ENCODE data around the gene VPS13D.
"Not testable (repeated sequence)": the region's sequence is repeated elsewhere in the genome, so short reads cannot be mapped to it uniquely, and the experiment has no call there.

The VPS13D gene

DNA sequence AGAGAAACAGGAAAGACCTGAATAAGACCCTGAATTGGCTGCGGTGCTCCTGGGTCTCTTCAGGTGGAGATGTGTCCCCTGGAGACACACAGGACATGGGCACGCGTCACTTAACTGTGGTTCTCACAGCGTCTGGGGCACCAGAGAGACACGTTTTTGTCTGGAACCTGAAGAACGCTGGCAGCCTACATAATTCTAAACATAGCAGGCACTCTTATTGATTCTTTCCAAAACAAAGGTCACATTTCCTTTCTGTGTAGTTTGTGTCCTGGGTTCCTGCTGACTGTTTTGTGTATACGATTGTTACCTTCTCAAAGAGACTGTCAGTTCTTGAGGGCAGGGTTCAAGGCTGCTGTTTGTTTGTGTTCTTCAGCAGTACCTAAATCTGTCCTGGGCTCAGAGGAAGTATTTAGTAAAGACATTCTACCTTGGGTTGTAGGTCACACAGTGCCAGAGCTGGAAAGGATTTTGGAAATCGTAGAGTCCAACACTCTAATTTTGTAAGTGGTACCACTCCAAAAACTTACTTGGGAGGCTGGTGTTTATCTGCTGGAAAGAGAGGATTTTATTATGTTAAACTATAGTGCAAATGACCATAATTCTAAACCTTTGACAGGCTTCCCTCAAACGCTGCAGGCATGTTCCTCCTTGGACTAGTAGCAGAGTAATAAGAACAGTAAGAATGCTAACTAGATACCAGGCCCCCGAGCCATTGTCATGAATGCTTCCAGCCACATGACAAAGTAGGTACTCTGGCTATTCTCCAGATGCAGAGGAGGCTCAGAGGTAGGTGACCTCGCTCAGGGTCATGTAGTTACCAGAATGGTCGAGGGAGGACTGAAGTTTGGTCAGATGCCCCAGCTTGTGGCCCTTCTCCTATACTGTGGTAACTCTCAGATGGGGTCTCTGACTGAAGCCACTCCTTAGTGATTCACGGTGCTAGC is 223.8 kb downstream of the VPS13D start:
- H3K4me1 ChIP-seq (ENCODE audit: low read length): peaks cover 16% of the 10 kb centered on the region
- H3K9ac ChIP-seq (ENCODE audit: low read length): no peak overlapping the region
- no peak overlapping the region for H3K4me2 ChIP-seq (ENCODE audit: low read depth, low read length)

GRCh38 chr1:12454406-12455391 is 224.9 kb downstream of the VPS13D start:
- Histone ChIP-seq H3K9me3 (replicated peaks; ENCODE audit: insufficient read depth, low read length) (no peaks in the 10 kb centered on the region), H3K4me2 (ENCODE audit: low read depth, low read length) (no peak overlapping the region), H4K20me1 (ENCODE audit: insufficient read depth, low read length) (0 out of 2 replicates have a peak, but pooled peaks cover under 1% of the 10 kb centered on the region), H3K27me3 (replicated peaks; ENCODE audit: insufficient read depth, low read length) (no peaks in the 10 kb centered on the region), H3K9me2 (replicated peaks; ENCODE audit: insufficient read depth, low read length) (no peaks in the 10 kb centered on the region), H3K79me2 (ENCODE audit: low read length) (no peaks in the 10 kb centered on the region), H3K4me3 (ENCODE audit: low read length) (no peak overlapping the region), H3K4me1 (ENCODE audit: low read length) (peaks cover 8% of the 10 kb centered on the region), H2AFZ (ENCODE audit: low read length) (no peak overlapping the region), H3K36me3 (replicated peaks; ENCODE audit: insufficient read depth, low read length) (no peaks in the 10 kb centered on the region), H3K27ac (ENCODE audit: low read length) (no peak overlapping the region), H3K9ac (ENCODE audit: low read length) (no peak overlapping the region), H3F3A (ENCODE audit: insufficient read depth, low read length) (peaks cover 6% of the 10 kb centered on the region)
- DNase-seq: no peak
- TF ChIP-seq EZH2 (optimal IDR thresholded peaks at IDR 0.05; ENCODE audit: low read depth, low read length) (no peak), CTCF (IDR thresholded peaks at IDR 0.05; ENCODE audit: low read length) (no peak), EZH2phosphoT487 (IDR thresholded peaks at IDR 0.05; ENCODE audit: low read length) (no peak)

More for the DNA sequence above, 223.8 kb downstream of the VPS13D start:
- no peak overlapping the region for H2AFZ ChIP-seq (ENCODE audit: low read length)
- H3K79me2 ChIP-seq (ENCODE audit: low read length): no peaks in the 10 kb centered on the region
- no peak overlapping the region for H3K4me3 ChIP-seq (ENCODE audit: low read length)
- H4K20me1 ChIP-seq (ENCODE audit: insufficient read depth, low read length): peaks cover 2% of the 10 kb centered on the region; the same call in 1 of the 2 replicates
- no peak for DNase-seq
- no peaks in the 10 kb centered on the region for H3K9me3 ChIP-seq (replicated peaks; ENCODE audit: insufficient read depth, low read length)
- TF ChIP-seq EZH2 (optimal IDR thresholded peaks at IDR 0.05; ENCODE audit: low read depth, low read length) (no peak), EZH2phosphoT487 (IDR thresholded peaks at IDR 0.05; ENCODE audit: low read length) (no peak), CTCF (IDR thresholded peaks at IDR 0.05; ENCODE audit: low read length) (no peak)
- H3K36me3 ChIP-seq (replicated peaks; ENCODE audit: insufficient read depth, low read length): no peaks in the 10 kb centered on the region
- H3K27ac ChIP-seq (ENCODE audit: low read length): no peak overlapping the region
- H3K27me3 ChIP-seq (replicated peaks; ENCODE audit: insufficient read depth, low read length): no peaks in the 10 kb centered on the region
- peaks cover 16% of the 10 kb centered on the region for H3F3A ChIP-seq (ENCODE audit: insufficient read depth, low read length)
- no peaks in the 10 kb centered on the region for H3K9me2 ChIP-seq (replicated peaks; ENCODE audit: insufficient read depth, low read length)

DNA sequence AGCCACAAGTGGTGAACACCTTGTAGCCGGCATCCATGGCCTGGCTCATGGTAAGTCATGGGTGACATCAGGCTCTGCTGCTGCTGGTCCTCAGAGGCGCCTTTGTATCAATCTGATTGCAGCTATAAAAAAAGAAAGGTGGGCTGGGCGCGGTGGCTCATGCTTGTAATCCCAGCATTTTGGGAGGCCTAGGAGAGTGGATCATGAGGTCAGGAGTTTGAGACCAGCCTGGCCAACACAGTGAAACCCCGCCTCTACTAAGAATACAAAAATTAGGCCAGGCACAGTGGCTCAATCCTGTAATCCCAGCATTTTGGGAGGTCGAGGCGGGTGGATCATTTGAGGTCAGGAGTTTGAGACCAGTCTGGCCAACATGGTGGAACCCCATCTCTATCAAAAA is 226.3 kb downstream of the VPS13D start:
- not testable (repeated sequence) for H3K9me2 ChIP-seq (replicated peaks; ENCODE audit: insufficient read depth, low read length); H3K9me3 ChIP-seq (replicated peaks; ENCODE audit: insufficient read depth, low read length); H3K9ac ChIP-seq (ENCODE audit: low read length); H3K27ac ChIP-seq (ENCODE audit: low read length); H4K20me1 ChIP-seq (ENCODE audit: insufficient read depth, low read length); H3K4me1 ChIP-seq (ENCODE audit: low read length); H2AFZ ChIP-seq (ENCODE audit: low read length); DNase-seq; H3F3A ChIP-seq (ENCODE audit: insufficient read depth, low read length); H3K79me2 ChIP-seq (ENCODE audit: low read length); H3K36me3 ChIP-seq (replicated peaks; ENCODE audit: insufficient read depth, low read length); H3K4me3 ChIP-seq (ENCODE audit: low read length); H3K4me2 ChIP-seq (ENCODE audit: low read depth, low read length); H3K27me3 ChIP-seq (replicated peaks; ENCODE audit: insufficient read depth, low read length)
